ENCODE data around the gene USP34.

- TF ChIP-seq EZH2 (optimal IDR thresholded peaks at IDR 0.05; ENCODE audit: low read depth, low read length) (no peak), CTCF (IDR thresholded peaks at IDR 0.05; ENCODE audit: low read length) (no peak), EZH2phosphoT487 (IDR thresholded peaks at IDR 0.05; ENCODE audit: low read length) (no peak)
Measured at GRCh38 chr2:61452392-61452791, 18.5 kb downstream of the USP34 start.

All from MM.1S (cell line).